OCI-LY7 (cell line): Measurements from ENCODE around the gene FNDC3B.

ENCODE experiments used
- EZH2phosphoT487 ChIP-seq: fragments of 200-600 bp; sonication (generic); IDR thresholded peaks from 2 replicates; pipeline ENCODE4 v1.6.1; 2018; ENCODE audit warnings: low read depth, borderline replicate concordance, mild to moderate bottlenecking, mixed run types, antibody characterized with exemption, low read length, moderate library complexity, mixed read lengths
- TF ChIP-seq, protein P1 (sequence below): fragments of 200-600 bp; sonication (generic); conservative IDR thresholded peaks from 2 replicates; pipeline ENCODE4 v1.5.1; 2014; ENCODE audit warnings: mild to moderate bottlenecking, antibody characterized with exemption, low read length, moderate library complexity, mixed read lengths

DNA sequence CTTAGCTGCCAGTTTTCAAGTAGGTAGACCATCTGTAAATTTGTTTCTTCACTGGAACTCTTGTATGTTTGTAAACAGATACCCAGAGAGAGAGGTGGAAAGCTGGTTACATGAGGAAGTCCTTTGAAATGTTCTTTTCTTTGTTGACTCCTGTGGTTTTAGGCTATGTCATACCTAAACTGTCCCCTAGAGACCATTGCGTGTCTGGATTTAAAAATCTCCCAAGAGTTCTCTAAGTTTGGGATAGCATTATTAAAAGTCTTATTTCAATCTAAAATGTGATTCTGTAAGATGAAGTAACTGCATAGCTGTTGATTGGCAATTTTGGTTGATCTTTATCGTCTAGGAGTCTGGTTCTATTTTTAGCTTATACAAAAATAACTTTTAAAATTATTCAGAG is 281.7 kb downstream of the FNDC3B start:
- TF ChIP-seq, protein P1, sequence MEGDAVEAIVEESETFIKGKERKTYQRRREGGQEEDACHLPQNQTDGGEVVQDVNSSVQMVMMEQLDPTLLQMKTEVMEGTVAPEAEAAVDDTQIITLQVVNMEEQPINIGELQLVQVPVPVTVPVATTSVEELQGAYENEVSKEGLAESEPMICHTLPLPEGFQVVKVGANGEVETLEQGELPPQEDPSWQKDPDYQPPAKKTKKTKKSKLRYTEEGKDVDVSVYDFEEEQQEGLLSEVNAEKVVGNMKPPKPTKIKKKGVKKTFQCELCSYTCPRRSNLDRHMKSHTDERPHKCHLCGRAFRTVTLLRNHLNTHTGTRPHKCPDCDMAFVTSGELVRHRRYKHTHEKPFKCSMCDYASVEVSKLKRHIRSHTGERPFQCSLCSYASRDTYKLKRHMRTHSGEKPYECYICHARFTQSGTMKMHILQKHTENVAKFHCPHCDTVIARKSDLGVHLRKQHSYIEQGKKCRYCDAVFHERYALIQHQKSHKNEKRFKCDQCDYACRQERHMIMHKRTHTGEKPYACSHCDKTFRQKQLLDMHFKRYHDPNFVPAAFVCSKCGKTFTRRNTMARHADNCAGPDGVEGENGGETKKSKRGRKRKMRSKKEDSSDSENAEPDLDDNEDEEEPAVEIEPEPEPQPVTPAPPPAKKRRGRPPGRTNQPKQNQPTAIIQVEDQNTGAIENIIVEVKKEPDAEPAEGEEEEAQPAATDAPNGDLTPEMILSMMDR: no peak
- no peak for TF ChIP-seq EZH2phosphoT487
